GM18511 (cell line): ENCODE results near the gene DNAJA2.
"Not testable (repeated sequence)": the region's sequence is repeated elsewhere in the genome, so short reads cannot be mapped to it uniquely, and the experiment has no call there.

Experiments
- ATAC-seq: cut with Tn5 transposase; IDR thresholded peaks from one replicate; pipeline ENCODE4 v1.9.1; 2021; ENCODE audit warnings: mild to moderate bottlenecking, moderate library complexity; ENCODE audit not compliant: unreplicated experiment

The DNAJA2 gene

DNA sequence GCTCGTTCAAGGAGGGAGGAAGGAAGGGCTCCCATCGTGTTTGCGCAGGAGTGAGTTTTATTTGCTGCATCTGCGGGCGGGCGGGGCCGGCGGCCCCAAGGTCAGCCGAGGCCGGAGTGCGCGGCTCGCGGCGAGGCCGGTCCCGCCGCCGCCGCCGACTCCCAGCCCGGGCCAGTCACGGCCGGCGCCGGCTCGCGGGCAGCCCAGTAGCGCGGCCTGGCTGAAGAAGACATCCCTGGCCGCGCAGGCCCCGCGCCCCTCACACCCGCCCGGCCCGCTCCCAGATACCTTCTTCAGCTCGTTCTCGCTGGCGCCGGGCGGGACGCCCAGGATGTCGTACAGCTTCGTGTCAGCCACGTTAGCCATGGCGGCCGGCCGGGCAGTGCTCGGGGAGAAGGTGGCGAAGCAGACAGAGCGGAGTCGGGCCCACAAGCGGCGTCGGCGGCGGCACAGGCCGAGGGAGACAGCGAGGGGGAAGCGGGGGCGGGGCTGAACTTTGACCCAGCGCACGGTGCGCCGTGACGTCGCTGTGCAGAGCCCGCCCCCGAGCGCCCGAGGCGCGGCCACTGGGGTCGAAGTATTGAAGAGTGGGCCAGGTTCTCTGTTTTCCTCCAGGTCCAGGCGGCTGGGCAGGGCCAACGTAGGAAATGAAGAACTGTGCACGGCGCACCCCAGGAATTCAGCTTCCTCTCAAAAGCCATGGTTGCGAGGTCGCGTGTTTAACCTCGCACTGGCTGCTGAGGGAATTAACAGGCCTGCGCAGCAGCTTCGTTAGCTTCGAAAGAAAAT lies at the start of gene DNAJA2:
Gene DNAJA2 (minus strand): TSS at position 468 of the 789 bp plus-strand sequence. CDS start 102 bp downstream, at position 366.
- ATAC-seq: peak; percentile 91

DNA sequence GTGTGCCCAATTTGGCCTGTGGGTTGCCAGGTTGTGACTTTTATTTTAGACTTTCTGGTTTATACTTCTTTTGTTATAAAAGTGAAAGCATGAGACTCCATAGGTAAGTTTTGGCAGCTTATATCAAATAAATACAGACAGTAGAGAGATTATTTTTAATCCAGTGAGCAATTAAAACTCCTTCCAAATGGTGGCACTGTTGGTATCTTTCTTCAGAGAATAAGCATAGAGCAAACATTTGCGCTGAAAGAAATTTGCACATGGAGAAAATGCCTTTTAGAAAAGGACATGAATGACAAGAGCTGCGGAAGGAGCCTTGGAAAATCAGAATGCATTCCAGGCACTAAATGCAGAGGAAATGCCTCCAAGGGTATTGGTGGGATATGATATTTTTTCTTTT lies 46.1 kb upstream of the DNAJA2 start:
- no peak for ATAC-seq

DNA sequence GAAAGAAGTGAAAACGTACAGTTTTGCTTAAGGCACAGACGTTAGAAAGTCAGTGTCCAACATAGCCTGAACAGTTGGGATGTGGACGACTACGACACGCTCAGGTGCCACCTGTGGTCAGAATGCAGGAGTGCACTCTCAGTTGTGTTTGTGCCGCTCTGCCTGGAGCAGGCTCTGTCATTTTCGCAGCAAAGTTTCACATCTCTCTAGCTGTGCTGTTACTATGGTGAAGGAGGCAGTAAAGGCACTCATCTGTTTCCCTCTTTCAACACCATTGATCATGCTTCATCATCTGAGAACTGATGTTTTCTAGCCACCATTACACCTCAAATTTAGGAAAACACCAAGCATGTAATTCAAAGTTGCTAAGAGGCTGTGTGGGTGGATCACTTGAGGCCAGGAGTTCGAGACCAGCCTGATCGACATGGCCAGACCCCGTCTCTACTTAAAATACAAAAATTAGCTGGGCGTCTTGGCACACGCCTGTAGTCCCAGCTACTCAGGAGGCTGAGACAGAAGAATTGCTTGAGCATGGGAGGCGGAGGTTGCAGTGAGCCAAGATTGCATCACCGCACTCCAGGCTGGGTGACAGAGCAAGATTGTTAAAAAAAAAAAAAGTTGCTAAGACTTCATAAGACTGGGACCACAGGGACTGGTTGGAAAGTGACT lies 44.9 kb upstream of the DNAJA2 start:
- peak; percentile 100 for ATAC-seq

DNA sequence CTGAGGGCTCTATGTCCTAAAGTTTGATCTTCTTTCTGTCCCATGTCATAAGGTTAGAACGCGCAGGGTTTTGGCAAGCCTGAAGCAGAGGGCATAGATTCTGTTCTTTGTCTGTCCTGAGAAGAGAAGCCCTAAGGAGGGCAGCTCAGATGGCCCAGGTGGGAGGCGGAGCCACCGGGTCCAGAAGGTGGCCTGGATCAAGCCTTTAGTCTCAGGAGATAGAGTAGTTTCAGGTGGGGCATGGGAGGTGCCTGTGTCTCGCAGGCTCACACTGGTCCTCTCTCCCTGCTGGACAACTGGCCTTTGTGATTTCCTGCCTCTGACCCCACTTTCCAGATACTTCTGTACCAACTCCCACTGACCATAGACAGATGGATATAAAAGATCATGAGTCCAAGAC lies 44.2 kb upstream of the DNAJA2 start:
- ATAC-seq: no peak

DNA sequence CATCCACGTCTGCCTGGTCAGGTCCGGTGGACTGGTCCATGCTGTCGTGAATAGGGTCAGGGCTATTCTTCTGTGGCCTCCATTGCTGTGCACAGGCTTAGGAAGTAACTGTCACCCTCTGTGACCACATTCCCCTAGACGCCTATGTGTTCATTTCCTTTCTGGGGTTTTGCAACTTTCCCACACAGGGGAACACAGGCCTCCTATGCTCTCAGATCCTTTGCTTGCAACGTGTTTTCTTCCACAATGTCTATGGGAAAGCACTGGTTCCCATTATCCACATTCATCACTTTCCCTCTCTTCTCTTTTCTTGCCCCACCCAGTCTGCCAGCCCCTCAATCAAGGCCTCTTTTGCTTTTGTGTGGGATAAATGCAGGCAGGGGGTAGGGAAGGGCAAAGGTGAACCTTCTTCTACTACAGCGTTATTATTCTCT lies 43.2 kb upstream of the DNAJA2 start:
- ATAC-seq: peak; percentile 50

DNA sequence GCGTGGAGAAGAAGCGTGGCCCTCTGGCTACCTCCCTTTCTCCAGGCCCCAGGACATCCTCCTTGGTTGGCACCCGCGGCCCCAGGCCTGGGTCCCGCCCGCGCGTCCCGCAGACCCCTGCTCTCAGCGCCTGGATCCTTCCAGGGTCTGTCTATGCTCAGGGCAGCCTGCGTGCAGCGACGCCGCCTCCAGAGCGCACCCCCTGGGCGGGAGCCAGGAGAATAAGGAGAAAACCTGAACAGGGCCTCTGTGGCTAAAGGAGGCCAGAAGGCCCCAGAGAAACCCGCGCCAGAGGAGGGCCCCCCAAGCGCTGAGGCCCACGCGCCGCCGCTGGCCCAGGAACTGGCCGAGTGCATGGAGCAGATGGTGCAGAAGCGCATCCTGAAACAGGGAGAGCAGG lies 40.4 kb upstream of the DNAJA2 start:
- no peak for ATAC-seq

DNA sequence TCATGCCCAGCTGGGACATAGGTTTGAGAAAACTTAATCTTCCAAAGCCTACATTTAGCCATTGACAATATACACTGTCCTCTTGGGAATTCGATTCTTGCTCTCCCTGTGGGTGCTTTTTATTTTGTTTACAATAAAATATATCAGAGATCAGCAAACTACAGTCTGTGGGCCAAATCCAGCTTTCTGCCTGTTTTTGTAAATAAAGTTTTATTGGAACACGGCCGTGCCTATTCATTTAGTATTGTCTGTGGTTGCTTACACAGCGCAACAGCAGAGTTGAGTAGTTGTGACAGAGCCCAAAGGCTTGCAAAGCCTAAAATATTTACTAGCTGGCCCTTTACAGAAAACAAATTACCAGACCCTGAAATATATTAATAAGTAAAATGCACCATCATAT lies 39.7 kb upstream of the DNAJA2 start:
- ATAC-seq: no peak

DNA sequence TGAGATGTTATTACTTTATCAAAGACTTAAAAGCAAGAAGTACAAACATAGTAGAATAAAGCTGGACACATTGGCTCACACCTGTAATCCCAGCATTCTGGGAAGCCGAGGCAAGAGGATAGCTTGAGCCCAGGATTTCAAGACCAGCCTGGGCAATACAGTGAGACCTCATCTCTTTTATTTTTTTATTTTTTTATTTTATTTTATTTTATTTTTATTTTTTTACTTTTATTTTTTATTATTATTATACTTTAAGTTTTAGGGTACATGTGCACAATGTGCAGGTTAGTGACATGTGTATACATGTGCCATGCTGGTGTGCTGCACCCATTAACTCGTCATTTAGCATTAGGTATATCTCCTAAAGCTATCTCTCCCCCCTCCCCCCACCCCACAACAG lies 37.3 kb upstream of the DNAJA2 start:
- ATAC-seq: not testable (repeated sequence)

DNA sequence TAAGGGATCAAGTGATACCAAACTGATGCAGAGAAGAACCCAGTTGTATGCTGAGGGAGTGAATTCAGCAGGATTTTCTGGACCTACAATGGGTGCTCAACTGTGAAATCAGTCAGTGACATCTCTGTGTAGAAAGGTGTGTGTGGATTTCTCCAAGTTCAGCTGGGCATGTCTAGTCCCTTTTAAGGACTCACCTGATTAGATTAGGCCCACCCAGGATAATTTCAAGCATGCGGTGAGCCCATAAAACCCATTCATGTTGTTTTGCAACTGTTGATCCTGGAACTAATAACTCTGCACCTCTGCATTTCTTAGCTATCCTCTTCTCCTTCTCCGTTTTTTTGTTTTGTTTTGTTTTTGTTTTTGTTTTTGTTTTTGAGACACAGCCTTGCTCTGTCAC lies 35.1 kb upstream of the DNAJA2 start:
- no peak for ATAC-seq

DNA sequence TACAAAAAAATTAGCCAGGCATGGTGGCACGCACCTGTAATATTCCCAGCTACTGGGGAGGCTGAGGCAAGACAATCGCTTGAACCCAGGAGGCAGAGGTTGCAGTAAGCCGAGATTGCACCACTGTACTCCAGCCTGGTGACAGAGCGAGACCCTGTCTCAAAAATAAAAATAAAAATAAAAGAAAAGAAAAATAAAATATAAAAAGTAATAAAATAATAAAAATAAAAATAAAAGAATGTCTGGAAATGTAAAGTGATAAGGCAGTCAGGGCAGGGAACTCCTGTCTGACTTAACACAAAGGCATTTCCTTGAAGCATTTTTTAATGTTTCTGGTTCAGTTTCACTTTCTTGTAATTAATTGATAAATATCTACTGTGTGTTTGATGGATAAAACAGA lies 34.7 kb upstream of the DNAJA2 start:
- ATAC-seq: no peak

DNA sequence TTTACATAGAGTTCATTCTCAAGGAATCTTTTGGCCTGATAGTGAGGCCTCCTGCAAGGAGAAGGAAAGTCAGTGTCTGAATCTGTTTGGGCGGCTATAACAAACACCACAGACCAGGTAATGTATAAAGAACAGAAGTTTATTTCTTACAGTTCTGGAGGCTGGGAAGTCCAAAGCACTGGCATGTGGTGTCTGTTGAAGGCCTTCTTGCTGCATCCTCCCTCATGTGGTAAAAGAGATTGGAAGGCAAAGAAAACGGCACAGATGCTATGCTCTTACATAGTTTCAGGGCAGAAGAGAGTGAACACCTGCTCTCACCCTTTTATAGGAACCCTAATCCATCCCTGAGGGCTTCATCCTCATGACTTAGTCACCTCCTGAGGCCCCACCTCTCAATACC lies 31.2 kb upstream of the DNAJA2 start:
- no peak for ATAC-seq

DNA sequence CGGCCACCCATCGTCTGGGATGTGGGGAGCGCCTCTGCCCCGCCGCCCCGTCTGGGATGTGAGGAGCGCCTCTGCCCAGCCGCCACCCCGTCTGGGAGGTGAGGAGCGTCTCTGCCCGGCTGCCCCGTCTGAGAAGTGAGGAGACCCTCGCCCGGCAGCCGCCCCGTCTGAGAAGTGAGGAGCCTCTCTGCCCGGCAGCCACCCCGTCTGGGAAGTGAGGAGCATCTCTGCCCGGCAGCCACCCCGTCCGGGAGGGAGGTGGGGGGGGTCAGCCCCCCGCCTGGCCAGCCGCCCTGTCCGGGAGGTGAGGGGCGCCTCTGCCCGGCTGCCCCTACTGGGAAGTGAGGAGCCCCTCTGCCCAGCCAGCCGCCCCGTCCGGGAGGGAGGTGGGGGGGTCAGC lies 26.6 kb upstream of the DNAJA2 start:
- not testable (repeated sequence) for ATAC-seq

DNA sequence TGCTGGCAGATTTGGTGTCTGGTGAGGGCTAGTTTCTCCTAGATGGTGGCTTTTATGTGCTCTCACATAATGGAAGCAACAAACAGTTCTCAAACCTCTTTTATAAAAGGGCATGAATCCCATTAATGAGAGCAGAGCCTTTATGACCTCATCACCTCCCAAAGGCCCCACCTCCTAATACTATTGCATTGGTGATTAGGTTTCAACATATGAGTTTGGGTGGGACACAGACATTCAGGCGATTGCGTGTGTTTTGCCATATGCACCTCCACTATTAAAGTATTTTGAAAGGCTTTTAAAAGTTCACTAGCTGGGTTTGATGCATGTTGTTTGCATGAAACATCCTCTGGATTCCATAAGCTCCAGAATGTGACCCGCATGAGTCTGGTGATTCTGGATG lies 24.4 kb upstream of the DNAJA2 start:
- ATAC-seq: no peak

DNA sequence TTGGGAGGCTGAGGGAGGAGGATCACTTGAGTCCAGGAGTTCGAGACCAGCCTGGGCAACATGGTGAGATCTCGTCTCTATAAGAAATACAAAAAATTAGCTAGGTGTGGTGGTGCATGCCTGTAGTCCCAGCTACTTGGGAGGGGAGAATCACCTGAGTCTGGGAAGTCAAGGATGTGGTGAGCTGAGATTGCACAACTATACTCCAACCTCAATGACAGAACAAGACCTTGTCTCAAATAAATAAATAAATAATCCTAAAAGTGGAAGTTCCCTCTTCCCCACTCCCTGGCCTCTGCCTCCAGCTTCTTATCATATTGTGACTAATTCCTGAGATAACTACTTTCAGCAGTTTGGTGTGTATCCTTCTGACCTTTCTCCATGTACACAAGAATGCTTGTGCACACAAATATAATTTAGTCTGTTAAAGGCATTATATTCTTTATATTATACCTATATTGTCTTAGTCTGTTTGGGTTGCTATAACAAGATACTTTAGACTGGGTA lies 23.5 kb upstream of the DNAJA2 start:
- no peak for ATAC-seq

DNA sequence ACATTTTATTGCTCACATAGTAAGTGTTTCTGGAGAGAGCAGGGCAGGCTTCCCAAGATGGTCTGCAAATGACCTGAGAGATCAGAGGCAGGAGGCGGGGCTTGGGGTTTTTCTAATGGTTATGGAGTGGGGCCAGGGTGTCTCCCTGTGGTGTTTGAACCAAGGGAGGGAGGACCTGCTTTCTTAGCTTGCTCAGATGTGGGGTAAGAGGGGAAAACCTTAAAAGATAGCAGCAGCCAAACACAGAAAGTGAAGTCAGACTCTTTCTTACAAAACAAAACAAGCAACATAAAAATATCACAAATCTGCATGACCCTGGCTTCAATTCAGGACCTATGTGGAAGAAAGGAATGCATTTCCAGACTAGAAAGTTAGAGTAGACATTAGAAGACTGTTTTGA lies 22.9 kb upstream of the DNAJA2 start:
- no peak for ATAC-seq

DNA sequence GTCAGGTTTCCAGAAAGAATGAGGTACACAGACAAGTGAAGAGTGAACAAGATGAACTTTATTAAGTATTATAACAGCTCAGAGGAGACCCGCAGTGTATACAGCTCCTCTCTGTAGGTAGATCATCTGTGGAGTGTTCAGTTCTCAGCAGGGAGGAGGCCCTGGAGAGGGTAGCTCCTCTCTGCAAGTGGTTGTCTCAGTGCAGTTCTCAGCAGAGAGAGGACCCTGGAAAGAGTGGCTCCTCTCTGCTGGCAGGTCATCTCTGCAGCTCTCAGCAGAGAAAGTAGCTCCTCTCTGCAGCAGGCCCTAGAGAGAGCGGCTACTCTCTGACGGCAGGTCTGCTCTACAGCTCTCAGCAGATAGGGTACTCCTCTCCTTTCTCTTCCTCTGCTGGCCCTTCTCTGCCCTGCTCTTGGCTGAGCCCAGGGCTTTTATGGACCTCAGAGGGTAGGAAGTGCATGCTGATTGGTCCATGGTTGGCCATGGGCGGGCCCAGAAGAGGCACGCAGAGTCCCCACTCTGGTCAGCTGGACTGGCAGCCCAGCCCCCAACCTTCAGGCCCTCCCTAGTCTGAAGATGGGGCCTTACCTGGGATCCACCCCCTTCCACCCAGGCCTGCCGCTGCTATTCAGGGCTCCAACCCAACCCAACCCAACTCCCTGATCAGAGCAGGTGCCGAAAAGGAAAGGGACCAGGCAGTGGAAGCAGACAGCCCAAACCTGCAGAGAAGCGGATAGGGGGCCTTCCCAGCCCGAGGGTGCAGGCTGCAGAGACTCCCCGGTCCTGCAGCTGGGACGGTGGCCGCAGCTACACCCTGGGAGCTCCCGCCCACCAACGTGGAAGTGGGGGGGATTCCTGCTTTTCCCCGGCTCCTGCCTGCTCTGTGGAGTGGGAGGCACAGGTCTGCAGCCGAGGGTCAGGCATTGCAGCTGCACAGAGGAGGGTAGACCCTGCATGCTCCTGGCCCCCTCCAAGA lies 18.5 kb upstream of the DNAJA2 start:
- ATAC-seq: no peak

DNA sequence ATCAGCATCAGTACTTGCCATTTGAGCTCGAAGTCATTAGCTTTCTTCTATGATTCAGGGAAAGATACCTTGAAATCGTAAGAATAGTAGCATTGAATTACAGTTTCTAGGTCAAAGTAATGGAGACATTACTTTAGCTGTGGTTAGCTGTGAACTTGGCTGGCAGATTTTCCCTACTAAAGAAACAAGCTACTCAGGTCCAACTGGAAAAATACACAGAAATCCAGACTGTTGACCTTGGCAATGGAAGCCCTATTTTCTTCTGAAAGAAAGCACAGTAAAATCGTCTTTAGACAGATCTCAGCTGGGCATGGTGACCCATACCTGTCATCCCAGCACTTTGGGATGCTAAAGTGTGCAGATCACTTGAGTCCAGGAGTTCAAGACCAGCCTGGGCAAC lies 13.4 kb upstream of the DNAJA2 start:
- no peak for ATAC-seq

DNA sequence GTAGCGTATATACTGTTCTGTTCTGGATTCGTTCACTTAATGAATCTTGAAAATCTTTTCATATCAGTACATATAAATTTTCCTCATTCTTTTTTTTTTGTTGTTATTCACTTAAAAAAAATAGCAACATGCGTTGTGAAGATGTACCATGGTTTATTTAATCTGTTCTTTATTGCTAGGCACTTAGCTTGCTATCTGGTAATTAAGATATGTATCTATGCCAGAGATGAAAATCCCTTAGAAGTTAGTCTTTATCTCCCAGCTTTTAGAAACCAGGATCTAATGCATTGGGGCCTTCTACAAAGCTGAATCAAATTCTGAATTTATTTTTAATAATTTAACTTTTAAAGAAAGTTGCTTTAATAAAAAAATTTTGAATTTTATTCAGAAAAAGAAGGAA lies 13.0 kb upstream of the DNAJA2 start:
- no peak for ATAC-seq

DNA sequence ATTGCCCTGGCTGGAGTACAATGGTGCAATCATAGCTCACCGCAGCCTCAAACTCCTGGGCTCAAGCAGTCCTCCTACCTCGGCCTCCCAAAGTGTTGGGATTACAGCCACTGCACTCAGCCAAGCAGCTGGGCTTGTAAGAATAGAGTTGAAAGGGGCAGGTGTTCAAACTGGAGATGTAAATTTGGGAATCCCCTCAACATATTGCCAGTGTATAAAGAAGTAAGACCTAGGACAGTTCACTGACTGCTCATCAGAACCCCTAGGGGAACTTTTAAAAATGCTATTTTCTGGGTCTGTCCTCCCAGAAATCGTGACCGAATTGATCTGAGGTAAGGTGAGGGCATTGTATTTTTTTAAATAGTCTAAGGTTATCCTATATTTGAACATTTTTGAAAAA lies 8.9 kb upstream of the DNAJA2 start:
- no peak for ATAC-seq

DNA sequence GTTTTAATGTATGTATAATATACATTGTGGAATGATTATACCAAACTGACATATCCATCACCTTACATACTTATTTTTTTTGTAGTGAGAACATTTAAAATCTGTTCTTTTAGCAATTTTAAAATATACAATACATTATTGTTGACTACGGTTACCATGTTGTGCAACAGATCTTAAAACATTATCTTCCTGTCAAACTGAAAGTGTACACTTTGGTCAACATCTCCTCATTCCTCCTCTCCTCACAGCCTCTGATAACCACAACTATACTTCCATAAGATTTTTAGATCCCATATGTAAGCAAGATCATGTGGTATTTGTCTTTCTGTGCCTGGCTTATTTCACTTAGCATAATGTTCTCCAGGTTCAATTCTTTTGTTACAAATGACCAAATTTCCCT lies 7.5 kb upstream of the DNAJA2 start:
- ATAC-seq: no peak

DNA sequence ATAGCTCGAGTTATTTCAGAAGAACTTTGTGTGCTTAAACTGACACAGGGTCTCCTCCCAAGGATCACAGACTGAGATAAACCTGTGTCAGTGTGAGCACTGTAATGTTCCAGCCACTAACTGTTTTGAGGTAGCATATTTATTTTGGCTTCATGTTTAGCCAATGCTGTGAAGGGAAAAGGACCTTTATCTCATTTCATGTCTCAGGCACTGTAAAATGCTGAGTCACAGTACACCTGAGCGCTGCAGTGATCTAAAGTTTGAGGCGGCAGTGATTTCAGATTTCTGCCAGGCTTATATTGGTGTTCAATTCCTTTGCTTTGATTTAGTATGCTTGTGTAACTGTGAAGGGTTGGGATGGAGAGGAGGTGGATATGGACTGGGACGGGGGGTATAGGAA lies 3.1 kb upstream of the DNAJA2 start:
- ATAC-seq: no peak
